Activated naive CD4-positive, alpha-beta T cell treated with anti-CD3 and anti-CD28 coated beads, Interleukin-2, amount 10 ng/mL, durations not matched to agents 7 days and 5 days (primary cell): ENCODE measurements around the gene GNB1L.
"Not testable (repeated sequence)": the region's sequence is repeated elsewhere in the genome, so short reads cannot be mapped to it uniquely, and the experiment has no call there.

Experiments used
- CTCF ChIA-PET: fragments of 350-600 bp; sonication (Branson Sonifier 250); formaldehyde crosslinking; loops from one replicate; lab custom pipeline; 2021; ENCODE audit warnings: antibody characterized with exemption; lab: Charles Lee
- DNase-seq: peaks from one replicate; pipeline ENCODE4 v3.0.0-alpha.2; 2020
- H3K27ac Mint-ChIP-seq: one replicate; pipeline ENCODE4 v1.8.0; 2021; ENCODE audit warnings: mild to moderate bottlenecking, moderate library complexity, mixed read lengths
- H3K27me3 Mint-ChIP-seq: one replicate; pipeline ENCODE4 v1.8.0; 2021; ENCODE audit warnings: mild to moderate bottlenecking, mixed read lengths
- H3K36me3 Mint-ChIP-seq: one replicate; pipeline ENCODE4 v1.8.0; 2021; ENCODE audit warnings: mixed read lengths
- H3K4me1 Mint-ChIP-seq: one replicate; pipeline ENCODE4 v1.8.0; 2021; ENCODE audit warnings: mixed read lengths
- H3K4me3 Mint-ChIP-seq: one replicate; pipeline ENCODE4 v1.8.0; 2021; ENCODE audit warnings: mild to moderate bottlenecking, moderate library complexity, mixed read lengths
- H3K9me3 Mint-ChIP-seq: one replicate; pipeline ENCODE4 v1.8.0; 2021; ENCODE audit warnings: mixed read lengths

GNB1L gene

GRCh38 chr22:19786959-19787848 is 67.5 kb downstream of the GNB1L start:
- H3K27ac Mint-ChIP-seq = no peak overlapping the region
- H3K36me3 Mint-ChIP-seq = no peaks in the 10 kb centered on the region
- H3K4me3 Mint-ChIP-seq = no peak overlapping the region
- no peaks in the 10 kb centered on the region for H3K9me3 Mint-ChIP-seq
- H3K27me3 Mint-ChIP-seq = peaks cover 14% of the 10 kb centered on the region
- CTCF ChIA-PET = no interaction called here
- no peak for DNase-seq
- no peaks in the 10 kb centered on the region for H3K4me1 Mint-ChIP-seq

- Mint-ChIP-seq H3K36me3 (no peaks in the 10 kb centered on the region), H3K9me3 (no peaks in the 10 kb centered on the region), H3K27me3 (peaks cover 20% of the 10 kb centered on the region), H3K27ac (no peak overlapping the region), H3K4me1 (no peaks in the 10 kb centered on the region), H3K4me3 (no peak overlapping the region)
- DNase-seq = no peak
- CTCF ChIA-PET = no interaction called here
Observed at GRCh38 chr22:19786264-19786585, 68.4 kb downstream of the GNB1L start.

DNA sequence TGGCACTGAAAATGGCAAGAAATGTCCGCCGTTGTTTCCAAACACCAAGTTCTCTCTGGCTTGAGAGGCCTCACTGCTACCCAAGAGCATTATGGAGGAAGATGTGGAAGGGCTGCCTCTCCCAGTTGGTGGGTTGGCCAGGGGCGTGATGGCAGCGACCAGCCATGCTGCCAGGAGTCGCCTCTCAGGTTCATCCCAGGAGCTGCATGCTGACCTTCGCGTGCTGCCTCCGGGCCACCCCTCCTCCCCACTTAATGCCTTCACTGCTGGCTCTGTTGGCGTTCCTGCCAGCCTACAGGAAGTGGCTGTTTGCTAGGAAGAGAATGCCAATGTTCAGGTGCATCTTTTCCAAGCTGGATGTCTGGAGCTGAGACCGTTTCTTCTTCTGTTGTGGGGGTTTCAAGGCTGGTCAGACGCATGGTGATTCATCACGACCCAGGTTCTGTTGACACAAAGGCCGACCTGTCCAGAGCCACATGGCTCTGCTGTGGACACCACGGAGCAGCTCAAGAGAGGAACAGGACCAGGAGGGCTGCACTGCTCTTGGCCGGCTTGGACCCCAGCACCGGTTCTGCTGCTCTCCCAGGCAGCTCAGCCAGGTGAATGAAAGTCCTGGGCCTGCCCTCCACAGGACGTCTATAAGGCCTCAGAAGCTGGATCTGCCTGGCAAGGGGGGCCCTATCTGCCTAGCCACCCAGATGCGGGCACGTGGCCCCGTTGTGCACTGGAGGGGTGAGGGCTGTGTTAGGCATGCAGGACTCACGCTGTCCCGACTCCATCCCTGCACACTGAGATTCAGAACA is 69.0 kb downstream of the GNB1L start:
- Mint-ChIP-seq H3K9me3 (no peaks in the 10 kb centered on the region), H3K27ac (no peak overlapping the region), H3K27me3 (peaks cover 23% of the 10 kb centered on the region), H3K4me3 (no peak overlapping the region), H3K4me1 (no peaks in the 10 kb centered on the region), H3K36me3 (no peaks in the 10 kb centered on the region)
- no peak for DNase-seq
- CTCF ChIA-PET = interaction anchor here (0.7 kb wide), 1 partner anchor 73 kb away, joined by 3 read pairs; no protein-coding TSS in a partner anchor

DNA sequence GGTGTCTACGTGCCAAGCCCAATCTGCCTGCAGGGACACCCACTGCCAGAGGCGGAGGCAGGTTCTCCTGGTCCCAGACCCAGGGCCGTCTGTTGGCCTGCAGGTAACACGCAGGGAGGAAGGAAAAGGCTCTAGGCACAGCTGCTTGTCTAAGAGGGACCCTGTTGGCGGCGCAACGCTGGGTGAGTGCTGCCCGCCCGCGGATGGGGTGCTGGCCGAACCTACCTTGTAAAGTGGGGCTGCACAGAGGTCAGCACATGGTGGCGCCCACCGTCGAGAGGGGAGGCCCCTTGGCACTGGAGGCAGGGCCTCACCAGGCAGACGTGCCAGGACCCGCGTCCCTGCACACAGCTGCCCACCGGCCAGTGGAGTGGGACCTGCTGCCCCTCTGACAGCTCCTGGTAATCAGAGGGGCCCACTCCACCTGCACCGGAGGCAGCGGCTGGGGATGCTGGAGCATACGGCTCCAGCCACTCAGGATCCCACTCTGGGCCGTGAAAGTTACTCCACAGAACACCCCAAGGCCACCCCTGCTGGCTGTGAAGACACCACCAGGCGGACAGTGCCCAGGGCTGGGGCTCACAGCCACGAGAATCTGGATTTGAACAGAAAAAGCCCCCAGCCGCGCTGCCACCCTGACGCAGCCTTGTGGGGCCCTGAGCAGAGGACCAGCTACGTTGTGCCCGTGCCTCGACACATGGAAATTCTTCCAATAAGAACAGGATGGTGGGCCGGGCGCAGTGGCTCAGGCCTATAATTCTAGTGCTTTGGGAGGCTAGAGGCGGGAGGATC is 70.1 kb downstream of the GNB1L start:
- Mint-ChIP-seq H3K9me3 (no peaks in the 10 kb centered on the region), H3K27me3 (peaks cover 31% of the 10 kb centered on the region), H3K36me3 (no peaks in the 10 kb centered on the region), H3K27ac (no peak overlapping the region), H3K4me3 (no peak overlapping the region), H3K4me1 (no peaks in the 10 kb centered on the region)
- peak; percentile 11 for DNase-seq
- CTCF ChIA-PET = interaction anchor here (0.7 kb wide), 1 partner anchor 72 kb away, joined by 3 read pairs; no protein-coding TSS in a partner anchor

DNA sequence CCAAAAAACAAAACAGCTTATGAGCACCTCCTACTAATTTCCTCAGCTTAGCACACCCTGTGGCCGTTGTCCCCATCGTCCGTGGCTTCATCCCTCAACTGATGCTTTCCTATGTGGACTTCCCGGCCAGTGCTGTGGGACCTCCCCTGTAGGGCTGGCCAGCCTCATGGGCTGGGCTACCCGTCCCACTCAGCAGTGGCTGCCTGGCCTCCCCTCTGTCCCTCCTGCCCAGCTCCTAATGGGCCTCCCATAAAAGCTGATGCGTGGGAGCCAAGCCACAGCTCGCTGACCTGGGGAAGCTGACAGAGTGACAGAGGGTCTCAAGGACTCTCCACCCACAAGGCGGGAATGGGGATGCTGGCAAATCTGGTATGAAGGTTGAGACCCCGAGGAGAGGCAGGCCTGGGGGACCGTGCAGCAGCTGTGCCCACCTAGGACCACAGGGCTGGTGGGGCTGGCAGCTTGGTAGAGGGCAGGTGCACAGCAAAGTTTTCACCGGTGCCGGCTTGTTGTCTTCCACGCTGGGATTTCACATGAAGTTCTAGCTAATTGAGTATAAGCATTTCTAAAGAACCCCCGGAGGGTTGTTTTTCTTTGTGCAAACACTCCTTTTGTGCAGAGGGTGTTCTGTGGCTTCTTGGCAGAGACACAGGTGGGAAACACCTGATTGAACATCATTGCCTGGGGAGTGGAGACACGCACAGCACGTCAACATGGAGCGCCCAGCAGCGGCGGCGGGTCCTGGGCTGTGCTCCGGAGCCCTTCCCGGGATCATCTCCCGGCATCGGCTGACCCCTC is 70.9 kb downstream of the GNB1L start:
- Mint-ChIP-seq H3K4me1 (no peaks in the 10 kb centered on the region), H3K27me3 (peaks cover 36% of the 10 kb centered on the region), H3K27ac (no peak overlapping the region), H3K4me3 (no peak overlapping the region), H3K36me3 (no peaks in the 10 kb centered on the region), H3K9me3 (no peaks in the 10 kb centered on the region)
- CTCF ChIA-PET = no interaction called here
- peak; percentile 9 for DNase-seq

- H3K36me3 Mint-ChIP-seq = no peaks in the 10 kb centered on the region
- DNase-seq = peak; percentile 3
- H3K4me3 Mint-ChIP-seq = no peak overlapping the region
- peaks cover 48% of the 10 kb centered on the region for H3K27me3 Mint-ChIP-seq
- no peaks in the 10 kb centered on the region for H3K4me1 Mint-ChIP-seq
- no peak overlapping the region for H3K27ac Mint-ChIP-seq
- CTCF ChIA-PET = no interaction called here
- no peaks in the 10 kb centered on the region for H3K9me3 Mint-ChIP-seq
Observed at GRCh38 chr22:19782533-19782932, 72.1 kb downstream of the GNB1L start.

GRCh38 chr22:19779685-19780268 is 74.9 kb downstream of the GNB1L start:
- Mint-ChIP-seq H3K36me3 (no peaks in the 10 kb centered on the region), H3K4me3 (no peak overlapping the region), H3K9me3 (no peaks in the 10 kb centered on the region), H3K27me3 (peaks cover 59% of the 10 kb centered on the region), H3K27ac (no peak overlapping the region), H3K4me1 (peaks cover 6% of the 10 kb centered on the region)
- CTCF ChIA-PET = interaction anchor here (1.0 to 1.9 kb wide), 2 partner anchors 21 to 49 kb away, joined by 3 to 5 read pairs; no protein-coding TSS in a partner anchor
- DNase-seq = peak; percentile 14

- peak; percentile 18 for DNase-seq
- peaks cover 66% of the 10 kb centered on the region for H3K27me3 Mint-ChIP-seq
- H3K27ac Mint-ChIP-seq = no peak overlapping the region
- H3K36me3 Mint-ChIP-seq = no peaks in the 10 kb centered on the region
- H3K9me3 Mint-ChIP-seq = no peaks in the 10 kb centered on the region
- CTCF ChIA-PET = interaction anchor here (1.0 to 1.9 kb wide), 2 partner anchors 20 to 48 kb away, joined by 3 to 5 read pairs; no protein-coding TSS in a partner anchor
- H3K4me3 Mint-ChIP-seq = no peak overlapping the region
- peaks cover 6% of the 10 kb centered on the region for H3K4me1 Mint-ChIP-seq
Observed at GRCh38 chr22:19779011-19779421, 75.7 kb downstream of the GNB1L start.

DNA sequence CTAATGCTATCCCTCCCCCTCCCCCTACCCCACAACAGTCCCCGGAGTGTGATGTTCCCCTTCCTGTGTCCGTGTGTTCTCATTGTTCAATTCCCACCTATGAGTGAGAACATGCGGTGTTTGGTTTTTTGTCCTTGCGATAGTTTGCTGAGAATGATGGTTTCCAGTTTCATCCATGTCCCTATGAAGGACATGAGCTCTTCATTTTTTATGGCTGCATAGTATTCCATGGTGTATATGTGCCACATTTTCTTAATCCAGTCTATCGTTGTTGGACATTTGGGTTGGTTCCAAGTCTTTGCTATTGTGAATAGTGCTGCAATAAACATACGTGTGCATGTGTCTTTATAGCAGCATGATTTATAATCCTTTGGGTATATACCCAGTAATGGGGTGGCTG is 77.5 kb downstream of the GNB1L start:
- not testable (repeated sequence) for H3K27ac Mint-ChIP-seq, H3K4me3 Mint-ChIP-seq, DNase-seq, H3K9me3 Mint-ChIP-seq, H3K36me3 Mint-ChIP-seq, H3K4me1 Mint-ChIP-seq
- CTCF ChIA-PET = interaction anchor here (1.1 kb wide), 1 partner anchor 47 kb away, joined by 3 read pairs; no protein-coding TSS in a partner anchor
- H3K27me3 Mint-ChIP-seq = peaks cover 70% of the 10 kb centered on the region

GRCh38 chr22:19776433-19777031 is 78.1 kb downstream of the GNB1L start:
- DNase-seq = peak; percentile 32
- CTCF ChIA-PET = interaction anchor here (1.1 kb wide), 1 partner anchor 46 kb away, joined by 3 read pairs; no protein-coding TSS in a partner anchor
- Mint-ChIP-seq H3K36me3 (no peaks in the 10 kb centered on the region), H3K4me3 (no peak overlapping the region), H3K27ac (no peak overlapping the region), H3K9me3 (no peaks in the 10 kb centered on the region), H3K27me3 (peaks cover 75% of the 10 kb centered on the region), H3K4me1 (peaks cover 6% of the 10 kb centered on the region)

DNA sequence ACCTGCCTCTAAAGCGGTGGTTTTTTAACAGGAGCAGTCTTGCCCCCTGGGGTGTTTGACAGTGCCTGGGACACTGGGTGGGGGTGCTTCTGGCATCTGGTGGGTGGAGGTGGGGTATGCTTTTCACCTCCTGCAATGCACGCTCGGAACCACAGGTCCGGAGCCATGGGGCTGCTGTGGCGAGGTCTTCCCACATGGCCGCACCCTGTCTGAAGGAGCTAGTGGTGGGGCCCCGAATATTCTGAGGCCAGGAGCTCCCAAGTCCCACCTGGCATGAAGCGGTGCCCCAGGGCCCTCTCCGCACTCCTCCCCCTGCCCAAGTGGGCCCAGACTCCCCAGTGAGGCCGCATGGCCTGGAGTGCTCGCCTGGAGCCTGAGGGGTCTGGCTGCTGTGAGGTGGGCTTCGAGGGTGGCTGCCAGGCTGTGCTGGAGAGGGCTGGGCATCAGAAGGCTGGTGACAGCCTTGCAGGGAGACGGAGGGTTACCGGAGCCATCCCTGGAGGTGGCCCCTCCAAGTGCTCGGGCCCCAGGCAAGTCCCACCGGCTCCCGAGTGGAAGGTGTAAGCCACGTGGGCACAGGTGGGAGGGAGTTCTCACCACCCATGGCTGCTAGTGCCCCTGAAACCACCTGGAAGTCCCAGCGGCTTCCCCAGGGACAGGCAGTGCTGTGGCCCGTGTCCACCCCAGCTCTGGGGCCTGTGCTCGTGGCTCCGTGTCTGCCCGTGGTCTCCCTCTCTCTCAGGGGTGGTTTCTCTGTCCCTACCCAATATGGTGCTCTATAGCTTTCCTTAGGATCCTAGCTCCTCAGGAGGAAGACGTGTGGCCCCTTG is 79.0 kb downstream of the GNB1L start:
- CTCF ChIA-PET = no interaction called here
- peak; percentile 10 for DNase-seq
- peaks cover 77% of the 10 kb centered on the region for H3K27me3 Mint-ChIP-seq
- no peak overlapping the region for H3K4me3 Mint-ChIP-seq
- peaks cover 6% of the 10 kb centered on the region for H3K4me1 Mint-ChIP-seq
- H3K9me3 Mint-ChIP-seq = no peaks in the 10 kb centered on the region
- no peaks in the 10 kb centered on the region for H3K36me3 Mint-ChIP-seq
- H3K27ac Mint-ChIP-seq = no peak overlapping the region

DNA sequence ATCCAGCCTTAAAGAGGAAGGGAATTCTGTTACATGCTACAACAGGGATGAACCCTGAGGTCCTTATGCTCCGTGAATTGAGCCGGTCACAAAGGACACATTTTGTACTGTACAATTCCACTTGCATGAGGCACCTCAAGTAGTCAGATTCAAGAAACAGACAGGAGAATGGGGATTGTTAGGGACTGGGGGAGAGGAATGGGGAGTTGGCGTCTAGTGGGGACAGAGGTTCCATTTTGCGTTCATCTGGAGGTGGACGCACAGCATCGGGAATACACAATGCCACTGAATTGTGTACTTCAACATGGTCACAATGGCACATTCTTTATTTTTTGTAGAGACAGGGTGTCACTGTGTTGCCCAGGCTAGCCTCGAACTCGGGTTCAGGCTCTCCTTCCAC is 80.0 kb downstream of the GNB1L start:
- peak; percentile 1 for DNase-seq
- no peak overlapping the region for H3K4me3 Mint-ChIP-seq
- no peak overlapping the region for H3K27ac Mint-ChIP-seq
- peaks cover 79% of the 10 kb centered on the region for H3K27me3 Mint-ChIP-seq
- H3K4me1 Mint-ChIP-seq = peaks cover 6% of the 10 kb centered on the region
- CTCF ChIA-PET = no interaction called here
- H3K36me3 Mint-ChIP-seq = no peaks in the 10 kb centered on the region
- no peaks in the 10 kb centered on the region for H3K9me3 Mint-ChIP-seq
